UCSD-AML1 (cell line): ENCODE results near the gene RFT1.
"Not testable (repeated sequence)": the region's sequence is repeated elsewhere in the genome, so short reads cannot be mapped to it uniquely, and the experiment has no call there.

Experiments
- DNase-seq: peaks from one replicate; lab custom pipeline; 2025; ENCODE audit not compliant: unreplicated experiment; lab: John Stamatoyannopoulos, UW

Gene RFT1

GRCh38 chr3:53163444-53164387, 33.5 kb upstream of the RFT1 start:
- DNase-seq: no peak

- peak; percentile 39 for DNase-seq
These were observed 32.6 kb upstream of the RFT1 start for GRCh38 chr3:53162672-53163443.

GRCh38 chr3:53161820-53162671, 31.8 kb upstream of the RFT1 start:
- peak; percentile 66 for DNase-seq

GRCh38 chr3:53161450-53161819, 31.2 kb upstream of the RFT1 start:
- no peak for DNase-seq

GRCh38 chr3:53160660-53161449, 30.6 kb upstream of the RFT1 start, which contains the start of gene PRKCD:
Gene PRKCD (plus strand): TSS chr3:53161209. CDS start chr3:53178423, 17,214 bp downstream.
- DNase-seq: peak; percentile 80

- DNase-seq: no peak
These were observed 29.9 kb upstream of the RFT1 start for GRCh38 chr3:53160061-53160659.

GRCh38 chr3:53159156-53160060, 29.2 kb upstream of the RFT1 start:
- no peak for DNase-seq

- no peak for DNase-seq
These were observed 28.5 kb upstream of the RFT1 start for GRCh38 chr3:53158765-53159155.

- no peak for DNase-seq
These were observed 27.8 kb upstream of the RFT1 start for GRCh38 chr3:53157974-53158580.

GRCh38 chr3:53156368-53156834, 26.2 kb upstream of the RFT1 start:
- DNase-seq: no peak

GRCh38 chr3:53155760-53156159, 25.5 kb upstream of the RFT1 start:
- DNase-seq: no peak

- DNase-seq: no peak
These were observed 24.6 kb upstream of the RFT1 start for GRCh38 chr3:53154881-53155285.

- DNase-seq: no peak
These were observed 23.7 kb upstream of the RFT1 start for GRCh38 chr3:53153980-53154379.

- DNase-seq: no peak
These were observed 23.1 kb upstream of the RFT1 start for GRCh38 chr3:53153264-53153823.

GRCh38 chr3:53151870-53152660, 21.8 kb upstream of the RFT1 start:
- DNase-seq: no peak

GRCh38 chr3:53151465-53151864, 21.2 kb upstream of the RFT1 start:
- no peak for DNase-seq

- not testable (repeated sequence) for DNase-seq
These were observed 20.8 kb upstream of the RFT1 start for GRCh38 chr3:53151086-53151438.
